Karpas-422 (cell line): ENCODE data around the gene SKOR2. TPM values are rescaled to one million over a fixed set of nuclear protein-coding genes. Genes with fewer than 3 reads are reported as not detected.

Experiments used
- DNase-seq: peaks from one replicate; pipeline ENCODE4 v3.0.0-alpha.2; 2015
- H2AFZ ChIP-seq: fragments of 200-600 bp; sonication (generic); 2 replicates; pipeline ENCODE4 v1.6.1; 2014; ENCODE audit warnings: antibody characterized with exemption, low read length, mixed read lengths
- H3K27ac ChIP-seq: fragments of 200-600 bp; sonication (generic); 2 replicates; pipeline ENCODE4 v1.5.1; 2014; ENCODE audit warnings: mild to moderate bottlenecking, low read length, moderate library complexity
- H3K27me3 ChIP-seq: fragments of 200-600 bp; sonication (generic); 2 replicates; pipeline ENCODE4 v1.6.1; 2014; ENCODE audit warnings: low read length, mixed read lengths
- H3K36me3 ChIP-seq: fragments of 200-600 bp; sonication (generic); 2 replicates; pipeline ENCODE4 v1.6.1; 2014; ENCODE audit warnings: low read length, mixed read lengths; ENCODE audit not compliant: insufficient read depth
- H3K4me1 ChIP-seq: fragments of 200-600 bp; sonication (generic); 2 replicates; pipeline ENCODE4 v1.6.1; 2014; ENCODE audit warnings: mild to moderate bottlenecking, low read length, mixed read lengths
- H3K4me2 ChIP-seq: fragments of 200-600 bp; sonication (generic); 2 replicates; pipeline ENCODE4 v1.6.1; 2014; ENCODE audit warnings: low read length, low read depth, mild to moderate bottlenecking; ENCODE audit not compliant: poor library complexity, severe bottlenecking
- H3K4me3 ChIP-seq: fragments of 200-600 bp; sonication (generic); 2 replicates; pipeline ENCODE4 v1.5.1; 2014; ENCODE audit warnings: mild to moderate bottlenecking, antibody characterized with exemption, low read length, mixed read lengths
- H3K79me2 ChIP-seq: fragments of 200-600 bp; sonication (generic); 2 replicates; pipeline ENCODE4 v1.6.1; 2014; ENCODE audit warnings: mild to moderate bottlenecking, low read length, mixed read lengths
- H3K9ac ChIP-seq: fragments of 200-600 bp; sonication (generic); 2 replicates; pipeline ENCODE4 v1.6.0; 2014; ENCODE audit warnings: low read length
- H3K9me2 ChIP-seq: fragments of 200-600 bp; sonication (generic), shearing (Covaris generic); replicated peaks from 2 replicates; pipeline ENCODE4 v1.6.0; 2014; ENCODE audit warnings: mild to moderate bottlenecking, low read length, moderate library complexity; ENCODE audit not compliant: insufficient read depth
- H3K9me3 ChIP-seq: fragments of 300-700, 200-600 bp; sonication (generic); 2 replicates; pipeline ENCODE4 v1.6.1; 2014; ENCODE audit warnings: low read length, mixed read lengths
- H4K20me1 ChIP-seq: fragments of 200-600 bp; sonication (generic); 2 replicates; pipeline ENCODE4 v1.6.1; 2014; ENCODE audit warnings: mild to moderate bottlenecking, antibody characterized with exemption, low read length, low read depth; ENCODE audit not compliant: insufficient read depth
- total RNA-seq: library from RNA; depleted of rRNA; stranded (reverse); fragments of >200 nt; shearing (Covaris generic); gene quantifications from 2 replicates; pipeline ENCODE4 v1.2.3, GENCODE V29; 2014; ENCODE audit warnings: low replicate concordance

SKOR2 gene
- total RNA-seq, 1 experiment from 2014 or later = not detected

GRCh38 chr18:47248604-47249313, 2.7 kb downstream of the SKOR2 start:
- Histone ChIP-seq H3K27me3 (no peaks in the 10 kb centered on the region), H3K36me3 (no peaks in the 10 kb centered on the region), H3K4me1 (peaks cover 6% of the 10 kb centered on the region), H2AFZ (no peak overlapping the region), H3K4me2 (no peak overlapping the region), H3K27ac (no peak overlapping the region), H3K79me2 (no peaks in the 10 kb centered on the region), H3K4me3 (no peak overlapping the region), H3K9me2 (no peaks in the 10 kb centered on the region), H3K9me3 (no peaks in the 10 kb centered on the region), H4K20me1 (no peaks in the 10 kb centered on the region), H3K9ac (no peak overlapping the region)
- no peak for DNase-seq

DNA sequence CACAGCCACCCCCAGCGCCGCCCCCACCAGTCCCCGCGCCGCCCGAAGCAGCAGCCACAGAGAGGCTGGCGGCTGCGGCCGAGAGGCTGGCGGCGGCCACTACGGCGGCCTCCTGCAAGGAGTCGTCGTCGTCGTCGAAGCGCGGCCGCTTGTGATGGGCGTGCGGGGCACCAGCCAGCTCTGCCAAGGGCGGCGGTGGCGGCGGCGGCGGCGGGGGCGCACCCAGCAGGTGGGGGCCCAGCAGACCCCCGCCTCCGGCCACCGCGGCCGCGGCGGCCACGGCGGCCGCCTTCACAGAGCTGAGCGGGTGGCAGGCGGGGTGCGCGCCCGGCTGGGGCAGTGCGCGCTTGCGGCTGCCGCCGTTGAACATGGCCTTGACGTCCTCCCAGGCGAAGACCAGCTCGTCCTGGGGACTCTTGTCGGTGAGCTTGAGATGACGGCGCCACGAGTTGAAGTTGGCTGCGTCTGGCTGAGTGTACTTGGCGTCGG, 3.3 kb downstream of the SKOR2 start:
- no peaks in the 10 kb centered on the region for H3K9me2 ChIP-seq
- no peak for DNase-seq

DNA sequence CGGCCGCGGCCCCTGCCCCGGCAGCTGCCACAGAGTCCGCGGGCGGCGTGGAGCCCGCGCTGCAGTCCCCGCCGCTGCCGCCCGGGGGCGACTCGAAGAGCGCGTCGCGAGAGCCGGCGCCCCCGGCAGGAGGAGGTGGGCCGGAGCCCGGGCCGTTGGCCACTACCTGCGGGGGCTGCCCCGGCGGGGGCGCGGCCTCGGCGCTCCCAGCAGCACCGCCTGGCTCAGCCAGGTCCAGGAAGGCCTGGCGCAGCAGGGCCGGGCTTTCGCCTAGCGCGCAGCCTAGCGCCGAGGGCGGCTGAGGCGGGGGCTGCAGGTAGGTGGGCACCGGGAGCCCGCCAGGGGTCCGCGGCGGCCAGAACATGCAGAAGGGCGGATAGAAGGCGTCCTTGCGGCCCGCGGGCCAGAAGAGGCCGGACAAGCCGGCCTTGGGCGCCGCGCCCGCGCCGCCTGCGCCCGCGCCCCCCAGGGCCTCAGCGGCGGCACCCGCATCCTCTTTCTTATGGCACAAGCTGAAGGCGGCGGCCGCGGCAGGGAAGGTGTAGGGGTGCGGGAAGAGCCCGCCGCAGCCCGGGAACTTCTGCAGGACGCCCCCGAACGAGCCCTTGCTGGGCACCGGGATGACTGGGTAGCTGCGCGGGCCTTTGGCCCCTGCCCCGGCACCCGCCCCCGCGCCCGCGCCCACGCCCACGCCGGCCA, 3.9 kb downstream of the SKOR2 start:
- Histone ChIP-seq H3K4me3 (no peak overlapping the region), H3K36me3 (no peaks in the 10 kb centered on the region), H3K9me2 (no peaks in the 10 kb centered on the region), H4K20me1 (0 out of 2 replicates have a peak, but pooled peaks cover 5% of the 10 kb centered on the region), H3K9me3 (no peaks in the 10 kb centered on the region), H2AFZ (no peak overlapping the region), H3K27me3 (no peaks in the 10 kb centered on the region), H3K79me2 (no peaks in the 10 kb centered on the region), H3K4me1 (peaks cover 7% of the 10 kb centered on the region), H3K27ac (no peak overlapping the region), H3K9ac (no peak overlapping the region), H3K4me2 (no peak overlapping the region)
- no peak for DNase-seq

More for the DNA sequence above, 3.3 kb downstream of the SKOR2 start:
- Histone ChIP-seq H3K9ac (no peak overlapping the region), H2AFZ (no peak overlapping the region), H3K9me3 (no peaks in the 10 kb centered on the region), H3K27ac (no peak overlapping the region), H3K4me1 (peaks cover 7% of the 10 kb centered on the region), H3K79me2 (no peaks in the 10 kb centered on the region), H4K20me1 (0 out of 2 replicates have a peak, but pooled peaks cover 2% of the 10 kb centered on the region), H3K4me3 (no peak overlapping the region), H3K27me3 (no peaks in the 10 kb centered on the region), H3K36me3 (no peaks in the 10 kb centered on the region), H3K4me2 (no peak overlapping the region)

GRCh38 chr18:47247036-47247415, 4.4 kb downstream of the SKOR2 start:
- Histone ChIP-seq H3K27me3 (no peaks in the 10 kb centered on the region), H3K4me2 (no peak overlapping the region), H3K9me3 (no peaks in the 10 kb centered on the region), H3K27ac (no peak overlapping the region), H3K4me3 (no peak overlapping the region), H3K9ac (no peak overlapping the region), H3K36me3 (no peaks in the 10 kb centered on the region), H3K4me1 (peaks cover 7% of the 10 kb centered on the region), H4K20me1 (0 out of 2 replicates have a peak, but pooled peaks cover 5% of the 10 kb centered on the region), H3K79me2 (no peaks in the 10 kb centered on the region), H3K9me2 (no peaks in the 10 kb centered on the region), H2AFZ (no peak overlapping the region)
- no peak for DNase-seq

GRCh38 chr18:47246027-47246971, 5.2 kb downstream of the SKOR2 start:
- no peaks in the 10 kb centered on the region for H3K9me2 ChIP-seq
- no peaks in the 10 kb centered on the region for H3K27me3 ChIP-seq
- peaks cover 7% of the 10 kb centered on the region for H3K4me1 ChIP-seq
- no peak overlapping the region for H3K4me2 ChIP-seq
- H3K9me3 ChIP-seq = no peaks in the 10 kb centered on the region
- H2AFZ ChIP-seq = no peak overlapping the region
- no peak for DNase-seq
- no peak overlapping the region for H3K4me3 ChIP-seq
- H3K36me3 ChIP-seq = no peaks in the 10 kb centered on the region
- no peaks in the 10 kb centered on the region for H3K79me2 ChIP-seq
- H3K27ac ChIP-seq = no peak overlapping the region
- H4K20me1 ChIP-seq = 0 out of 2 replicates have a peak, but pooled peaks cover 5% of the 10 kb centered on the region
- H3K9ac ChIP-seq = no peak overlapping the region

GRCh38 chr18:47244086-47244485, 7.4 kb downstream of the SKOR2 start:
- Histone ChIP-seq H2AFZ (no peak overlapping the region), H3K79me2 (no peaks in the 10 kb centered on the region), H3K27me3 (no peaks in the 10 kb centered on the region), H3K36me3 (no peaks in the 10 kb centered on the region), H3K4me2 (no peak overlapping the region), H3K4me3 (no peak overlapping the region), H3K9me2 (no peaks in the 10 kb centered on the region), H3K27ac (no peak overlapping the region), H3K9me3 (no peaks in the 10 kb centered on the region), H3K4me1 (peaks cover 7% of the 10 kb centered on the region), H4K20me1 (0 out of 2 replicates have a peak, but pooled peaks cover 5% of the 10 kb centered on the region), H3K9ac (no peak overlapping the region)
- no peak for DNase-seq

- no peaks in the 10 kb centered on the region for H3K27me3 ChIP-seq
- H3K4me3 ChIP-seq = no peak overlapping the region
- H3K9ac ChIP-seq = no peak overlapping the region
- H3K79me2 ChIP-seq = no peaks in the 10 kb centered on the region
- H3K27ac ChIP-seq = no peak overlapping the region
- no peak overlapping the region for H2AFZ ChIP-seq
- no peaks in the 10 kb centered on the region for H3K9me3 ChIP-seq
- no peaks in the 10 kb centered on the region for H3K4me1 ChIP-seq
- no peak overlapping the region for H3K4me2 ChIP-seq
- H4K20me1 ChIP-seq = no peaks in the 10 kb centered on the region
- no peak for DNase-seq
- H3K36me3 ChIP-seq = no peaks in the 10 kb centered on the region
- H3K9me2 ChIP-seq = no peaks in the 10 kb centered on the region
Measured at GRCh38 chr18:47235096-47235495, 16.4 kb downstream of the SKOR2 start.
